GM23338 (cell line): ENCODE data around the gene SIVA1. TPM values are rescaled to one million over a fixed set of nuclear protein-coding genes. Genes with fewer than 3 reads are reported as not detected.

Source experiments
- ATAC-seq: fragments of 200-7000 bp; cut with Tn5 transposase; 3 replicates; pipeline ENCODE4 v1.9.1; 2020
- DNase-seq: peaks from one replicate; pipeline ENCODE4 v3.0.0-alpha.2; 2015; ENCODE audit warnings: low spot score
- H2AFZ ChIP-seq: fragments of 200-600 bp; sonication (generic); 2 replicates; pipeline ENCODE4 v1.8.0; 2016; ENCODE audit warnings: antibody characterized with exemption, mild to moderate bottlenecking, moderate library complexity
- H3F3A ChIP-seq: fragments of 200-600 bp; sonication (generic); replicated peaks from 2 replicates; pipeline ENCODE4 v1.8.0; 2017; ENCODE audit warnings: antibody characterized with exemption, mixed run types, low read depth
- H3K27ac ChIP-seq: fragments of 200-600 bp; sonication (generic); 2 replicates; pipeline ENCODE4 v1.6.1; 2016; ENCODE audit warnings: low read depth
- H3K27me3 ChIP-seq: fragments of 200-600 bp; sonication (generic); 2 replicates; pipeline ENCODE4 v1.8.0; 2016; ENCODE audit warnings: mild to moderate bottlenecking, mixed run types, moderate library complexity; ENCODE audit not compliant: insufficient read depth
- H3K36me3 ChIP-seq: fragments of 200-600 bp; sonication (generic); 2 replicates; pipeline ENCODE4 v1.8.0; 2016; ENCODE audit warnings: mild to moderate bottlenecking; ENCODE audit not compliant: insufficient read depth
- H3K4me1 ChIP-seq: fragments of 200-600 bp; sonication (generic); 2 replicates; pipeline ENCODE4 v1.8.0; 2016; ENCODE audit warnings: mild to moderate bottlenecking, moderate library complexity; ENCODE audit not compliant: insufficient read depth
- H3K4me2 ChIP-seq: fragments of 200-600 bp; sonication (generic); 2 replicates; pipeline ENCODE4 v1.7.1; 2017; ENCODE audit warnings: mixed run types
- H3K4me3 ChIP-seq: fragments of 200-600 bp; sonication (generic); 2 replicates; pipeline ENCODE4 v1.6.1; 2016; ENCODE audit warnings: mixed run types
- H3K79me2 ChIP-seq: fragments of 200-600 bp; sonication (generic); replicated peaks from 2 replicates; pipeline ENCODE4 v1.8.0; 2017; ENCODE audit warnings: mild to moderate bottlenecking; ENCODE audit not compliant: insufficient read depth
- H3K9me2 ChIP-seq: fragments of 200-600 bp; sonication (generic); 2 replicates; pipeline ENCODE4 v1.8.0; 2017; ENCODE audit not compliant: insufficient read depth
- H4K20me1 ChIP-seq: fragments of 200-600 bp; sonication (generic); replicated peaks from 2 replicates; pipeline ENCODE4 v1.8.0; 2017; ENCODE audit warnings: mild to moderate bottlenecking; ENCODE audit not compliant: insufficient read depth
- H3K27ac Mint-ChIP-seq: 2 replicates; pipeline ENCODE4 v1.8.0; 2020; ENCODE audit warnings: inconsistent platforms, mild to moderate bottlenecking, moderate library complexity, mixed read lengths
- H3K27me3 Mint-ChIP-seq: 3 replicates; pipeline ENCODE4 v1.8.0; 2022; ENCODE audit warnings: low read depth, mild to moderate bottlenecking, moderate library complexity, mixed read lengths, inconsistent platforms; ENCODE audit not compliant: insufficient read depth, poor library complexity
- H3K36me3 Mint-ChIP-seq: 3 replicates; pipeline ENCODE4 v1.8.0; 2021; ENCODE audit warnings: low read depth, mild to moderate bottlenecking, inconsistent platforms, moderate library complexity, mixed read lengths
- H3K4me1 Mint-ChIP-seq: 3 replicates; pipeline ENCODE4 v1.8.0; 2020; ENCODE audit warnings: mild to moderate bottlenecking, inconsistent platforms, mixed read lengths
- H3K4me3 Mint-ChIP-seq: 3 replicates; pipeline ENCODE4 v1.8.0; 2021; ENCODE audit warnings: moderate library complexity, mild to moderate bottlenecking, inconsistent platforms, mixed read lengths
- H3K9me3 Mint-ChIP-seq: 3 replicates; pipeline ENCODE4 v1.8.0; 2020; ENCODE audit warnings: moderate library complexity, mild to moderate bottlenecking, inconsistent platforms, mixed read lengths
- CTCF ChIP-seq, 2 experiments: fragments of 200-600 bp in 1 of 2; sonication (generic) in 1 of 2; conservative IDR thresholded peaks; 2 replicates each; pipeline versions ENCODE4 v1.5.1 to v1.6.1; 2016 to 2017; ENCODE audit warnings: antibody characterized with exemption in 2 of 2, low read depth in 2 of 2, mild to moderate bottlenecking in 2 of 2, moderate library complexity in 1 of 2
- ETS1 ChIP-seq: IDR thresholded peaks from 2 replicates; pipeline ENCODE4 v1.6.1; 2016; ENCODE audit warnings: antibody characterized with exemption
- EZH2 ChIP-seq: fragments of 200-600 bp; sonication (generic); IDR thresholded peaks from one replicate; pipeline ENCODE4 v1.8.0; 2017; ENCODE audit warnings: antibody characterized with exemption, mild to moderate bottlenecking, low read depth; ENCODE audit not compliant: unreplicated experiment
- EZH2phosphoT487 ChIP-seq: fragments of 200-600 bp; sonication (generic); IDR thresholded peaks from one replicate; pipeline ENCODE4 v1.8.1; 2018; ENCODE audit warnings: antibody characterized with exemption; ENCODE audit not compliant: unreplicated experiment
- NANOG ChIP-seq: IDR thresholded peaks from 2 replicates; pipeline ENCODE4 v1.6.1; 2016; ENCODE audit warnings: antibody characterized with exemption, borderline replicate concordance
- POLR2AphosphoS5 ChIP-seq: IDR thresholded peaks from 2 replicates; pipeline ENCODE4 v1.6.1; 2016; ENCODE audit warnings: antibody characterized with exemption, low read depth
- REST ChIP-seq: IDR thresholded peaks from one replicate; pipeline ENCODE4 v1.6.1; 2018; ENCODE audit warnings: antibody characterized with exemption; ENCODE audit not compliant: unreplicated experiment
- STAT1 ChIP-seq: IDR thresholded peaks from one replicate; pipeline ENCODE4 v1.6.1; 2016; ENCODE audit warnings: antibody characterized with exemption; ENCODE audit not compliant: unreplicated experiment
- ZNF114 ChIP-seq: fragments of 250-450 bp; sonication (Bioruptor Pico); IDR thresholded peaks from 2 replicates; pipeline ENCODE4 v1.5.0; 2020; ENCODE audit warnings: mild to moderate bottlenecking, moderate library complexity
- ZNF331 ChIP-seq: fragments of 250-450 bp; sonication (Bioruptor Pico); IDR thresholded peaks from 2 replicates; pipeline ENCODE4 v1.5.0; 2020; ENCODE audit warnings: low read depth, mild to moderate bottlenecking, moderate library complexity
- polyA plus RNA-seq: library from polyadenylated mRNA; unstranded; fragments of >200 nt; fragmentation: Nextera tagmentation; extraction: Ambion mirVana; gene quantifications from 2 replicates; pipeline ENCODE4 v1.2.1, GENCODE V29; 2016
- total RNA-seq: library from RNA; depleted of rRNA; stranded (reverse); fragments of >200 nt; shearing (Covaris generic); gene quantifications from 2 replicates; pipeline ENCODE4 v1.2.3, GENCODE V29; 2014

Gene SIVA1
- total and polyA plus RNA-seq, 2 experiments from 2014 or later = 215 to 392 TPM

GRCh38 chr14:104718147-104718546 is 34.8 kb upstream of the SIVA1 start:
- Histone ChIP-seq H3K4me3 (no peak overlapping the region), H3F3A (no peaks in the 10 kb centered on the region), H3K4me2 (no peak overlapping the region), H2AFZ (no peak overlapping the region), H4K20me1 (no peaks in the 10 kb centered on the region), H3K36me3 (no peaks in the 10 kb centered on the region), H3K4me1 (no peaks in the 10 kb centered on the region), H3K79me2 (no peaks in the 10 kb centered on the region), H3K27me3 (no peaks in the 10 kb centered on the region), H3K9me2 (no peaks in the 10 kb centered on the region), H3K27ac (no peak overlapping the region)
- peaks cover 4% of the 10 kb centered on the region; the same call in 1 of the 3 replicates for H3K4me1 Mint-ChIP-seq
- H3K27ac Mint-ChIP-seq = no peak overlapping the region; the same call in 1 of the 2 replicates
- no peak overlapping the region for H3K4me3 Mint-ChIP-seq
- H3K36me3 Mint-ChIP-seq = peaks cover 6% of the 10 kb centered on the region
- no peaks in the 10 kb centered on the region for H3K9me3 Mint-ChIP-seq
- ATAC-seq = no peak
- peaks cover 8% of the 10 kb centered on the region for H3K27me3 Mint-ChIP-seq
- TF ChIP-seq REST = no peak
- no peak for TF ChIP-seq ETS1
- no peak for TF ChIP-seq ZNF331 (CRISPR knock-in tag)
- TF ChIP-seq CTCF (conservative IDR thresholded peaks at IDR 0.05; ENCODE audit: low read depth in 2 of 2) = no peak
- no peak for TF ChIP-seq EZH2
- no peak for TF ChIP-seq EZH2phosphoT487
- no peak for TF ChIP-seq POLR2AphosphoS5
- DNase-seq = no peak

GRCh38 chr14:104718871-104719270 is 34.1 kb upstream of the SIVA1 start:
- ATAC-seq = no peak
- no peak overlapping the region for H3K4me3 Mint-ChIP-seq
- H3K9me3 Mint-ChIP-seq = no peaks in the 10 kb centered on the region
- peaks cover 8% of the 10 kb centered on the region for H3K27me3 Mint-ChIP-seq
- no peaks in the 10 kb centered on the region for H3K36me3 ChIP-seq
- H3K4me1 ChIP-seq = no peaks in the 10 kb centered on the region
- no peaks in the 10 kb centered on the region for H3K27me3 ChIP-seq
- peaks cover 6% of the 10 kb centered on the region for H3K36me3 Mint-ChIP-seq
- H3K4me3 ChIP-seq = no peak overlapping the region
- no peaks in the 10 kb centered on the region for H3F3A ChIP-seq
- no peak overlapping the region for H2AFZ ChIP-seq
- no peak overlapping the region for H3K27ac ChIP-seq
- no peak overlapping the region for H3K27ac Mint-ChIP-seq
- no peaks in the 10 kb centered on the region for H4K20me1 ChIP-seq
- no peak overlapping the region for H3K4me2 ChIP-seq
- peaks cover 4% of the 10 kb centered on the region; the same call in 1 of the 3 replicates for H3K4me1 Mint-ChIP-seq
- no peaks in the 10 kb centered on the region for H3K9me2 ChIP-seq
- no peaks in the 10 kb centered on the region for H3K79me2 ChIP-seq
- DNase-seq = no peak
- TF ChIP-seq ZNF331 (CRISPR knock-in tag) (no peak), NANOG (no peak), REST (no peak), CTCF (conservative IDR thresholded peaks at IDR 0.05; ENCODE audit: low read depth in 2 of 2) (no peak), STAT1 (no peak), ZNF114 (CRISPR knock-in tag) (no peak), ETS1 (no peak), EZH2phosphoT487 (no peak)
